PC-9 (cell line): ENCODE data around the gene PCNT.

Experiments
- EZH2 ChIP-seq: fragments of 200-600 bp; sonication (generic); IDR thresholded peaks from 2 replicates; pipeline ENCODE4 v1.8.0; 2017; ENCODE audit warnings: antibody characterized with exemption, low read depth
- TF ChIP-seq, protein P1 (sequence below): fragments of 200-600 bp; sonication (generic); conservative IDR thresholded peaks from 2 replicates; pipeline ENCODE4 v1.6.1; 2017; ENCODE audit warnings: mixed run types, antibody characterized with exemption, mild to moderate bottlenecking, moderate library complexity

DNA sequence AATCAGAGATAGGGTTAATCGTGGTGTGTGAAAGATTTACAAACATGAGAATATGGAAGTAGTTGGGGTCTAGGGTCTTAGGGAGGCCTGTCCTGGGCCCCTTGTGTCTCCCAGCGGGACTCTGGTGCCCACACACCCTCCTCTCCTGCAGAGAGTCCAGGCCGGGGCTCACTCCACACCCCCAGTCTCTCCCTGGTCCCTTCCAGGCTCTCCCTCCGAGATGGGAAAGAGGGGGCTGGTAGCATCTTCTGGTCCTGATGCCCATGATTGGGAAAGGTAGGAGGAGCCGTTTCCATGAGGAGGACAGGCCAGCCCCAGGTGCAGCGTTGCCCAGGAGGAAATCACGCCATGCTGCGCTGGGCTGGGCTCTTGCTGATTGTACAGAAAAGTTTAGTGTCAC, 26.6 kb downstream of the PCNT start:
- TF ChIP-seq EZH2 = no peak
- TF ChIP-seq, protein P1, sequence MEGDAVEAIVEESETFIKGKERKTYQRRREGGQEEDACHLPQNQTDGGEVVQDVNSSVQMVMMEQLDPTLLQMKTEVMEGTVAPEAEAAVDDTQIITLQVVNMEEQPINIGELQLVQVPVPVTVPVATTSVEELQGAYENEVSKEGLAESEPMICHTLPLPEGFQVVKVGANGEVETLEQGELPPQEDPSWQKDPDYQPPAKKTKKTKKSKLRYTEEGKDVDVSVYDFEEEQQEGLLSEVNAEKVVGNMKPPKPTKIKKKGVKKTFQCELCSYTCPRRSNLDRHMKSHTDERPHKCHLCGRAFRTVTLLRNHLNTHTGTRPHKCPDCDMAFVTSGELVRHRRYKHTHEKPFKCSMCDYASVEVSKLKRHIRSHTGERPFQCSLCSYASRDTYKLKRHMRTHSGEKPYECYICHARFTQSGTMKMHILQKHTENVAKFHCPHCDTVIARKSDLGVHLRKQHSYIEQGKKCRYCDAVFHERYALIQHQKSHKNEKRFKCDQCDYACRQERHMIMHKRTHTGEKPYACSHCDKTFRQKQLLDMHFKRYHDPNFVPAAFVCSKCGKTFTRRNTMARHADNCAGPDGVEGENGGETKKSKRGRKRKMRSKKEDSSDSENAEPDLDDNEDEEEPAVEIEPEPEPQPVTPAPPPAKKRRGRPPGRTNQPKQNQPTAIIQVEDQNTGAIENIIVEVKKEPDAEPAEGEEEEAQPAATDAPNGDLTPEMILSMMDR = no peak
